ENCODE data around the gene UBAC2.

GRCh38 chr13:99298056-99298455 lies 97.4 kb downstream of the UBAC2 start:
- no peak for TF ChIP-seq EP300 (IDR thresholded peaks at IDR 0.05)
- TF ChIP-seq POLR2A (IDR thresholded peaks at IDR 0.05) = no peak
- no peak for TF ChIP-seq CTCF (IDR thresholded peaks at IDR 0.05)

Data from suprapubic skin (tissue), 3 donors.